ENCODE results near the gene NRG2.

- TF ChIP-seq CTCF (IDR thresholded peaks at IDR 0.05) (no peak), POLR2A (IDR thresholded peaks at IDR 0.05) (no peak)
Measured at GRCh38 chr5:139994234-139994633, 48.9 kb downstream of the NRG2 start.
